GM18517 (cell line): ENCODE measurements around the gene RAPGEF1.
"Not testable (repeated sequence)": the region's sequence is repeated elsewhere in the genome, so short reads cannot be mapped to it uniquely, and the experiment has no call there.

Source experiments
- ATAC-seq: cut with Tn5 transposase; IDR thresholded peaks from one replicate; pipeline ENCODE4 v1.9.1; 2021; ENCODE audit warnings: mild to moderate bottlenecking, moderate library complexity; ENCODE audit not compliant: unreplicated experiment

Gene RAPGEF1

DNA sequence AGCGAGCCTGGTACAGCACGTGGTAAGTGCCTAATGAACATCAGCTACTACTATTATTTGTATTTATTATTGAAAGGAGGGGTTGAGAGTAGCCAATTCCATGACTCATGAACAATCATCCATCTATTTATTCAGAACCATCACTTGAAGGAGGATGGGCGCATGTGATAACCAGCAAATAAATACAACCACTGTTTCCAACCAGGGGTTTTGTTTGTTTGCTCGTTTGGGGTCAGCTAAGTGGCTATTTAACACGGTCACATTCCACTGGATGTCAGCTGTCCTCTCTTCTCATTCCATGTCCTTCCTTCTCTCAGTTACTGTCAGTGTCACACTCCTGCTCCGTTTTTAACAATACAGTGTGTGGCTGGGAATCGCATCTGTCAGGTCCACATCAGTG lies 8.6 kb downstream of the RAPGEF1 start:
- ATAC-seq: no peak

GRCh38 chr9:131728961-131729360 lies 10.9 kb downstream of the RAPGEF1 start:
- ATAC-seq: no peak

DNA sequence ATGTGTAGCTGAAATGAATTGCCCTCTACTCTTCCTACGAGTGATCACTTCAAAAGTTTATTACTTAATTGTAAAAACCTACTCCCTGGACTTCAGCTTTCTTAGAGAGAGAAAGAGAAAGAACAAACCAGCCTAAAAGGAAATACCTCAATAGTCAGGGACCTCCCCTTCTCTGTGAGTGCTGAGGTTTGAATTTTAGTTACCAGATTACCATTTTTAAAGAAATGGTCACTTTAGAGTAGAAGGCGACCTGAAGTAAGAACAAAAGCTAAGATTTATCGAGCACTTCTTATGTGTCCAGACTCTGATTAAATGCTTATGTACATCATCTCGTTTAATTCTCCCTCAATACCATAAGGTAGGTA lies 11.3 kb downstream of the RAPGEF1 start:
- no peak for ATAC-seq

GRCh38 chr9:131727795-131728545 lies 11.9 kb downstream of the RAPGEF1 start:
- ATAC-seq: no peak

DNA sequence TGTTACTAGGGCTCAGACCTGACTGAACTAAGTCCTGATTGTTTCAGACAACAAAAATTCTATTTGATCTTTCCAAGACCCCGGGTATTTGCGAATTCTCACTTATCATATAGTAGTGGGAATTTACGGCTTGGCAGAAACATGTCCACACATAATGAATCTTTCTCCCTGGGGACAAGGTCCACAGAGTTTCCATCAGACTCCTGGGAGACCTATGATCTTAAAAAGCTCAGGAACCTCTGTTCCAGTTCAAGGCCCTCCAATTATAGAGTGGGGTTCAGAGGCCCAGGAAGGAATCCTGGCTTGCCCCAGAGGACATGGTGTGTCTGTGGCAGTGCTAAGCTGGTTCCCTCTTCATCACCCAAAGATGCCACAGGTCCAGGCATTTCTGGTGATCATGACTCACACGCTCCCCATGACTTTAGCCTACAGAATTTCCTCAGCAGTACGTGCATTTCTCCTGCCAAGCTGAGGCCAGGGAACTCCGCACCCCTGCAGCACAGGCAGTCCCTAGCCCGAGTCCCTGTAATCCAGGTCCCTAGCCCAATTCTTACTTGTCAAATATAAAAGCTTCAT lies 12.6 kb downstream of the RAPGEF1 start:
- ATAC-seq: no peak

- no peak for ATAC-seq
These were observed 15.2 kb downstream of the RAPGEF1 start for GRCh38 chr9:131724683-131725082.

- no peak for ATAC-seq
These were observed 16.2 kb downstream of the RAPGEF1 start for GRCh38 chr9:131723632-131724031.

- ATAC-seq: no peak
These were observed 17.6 kb downstream of the RAPGEF1 start for GRCh38 chr9:131722255-131722654.

GRCh38 chr9:131721076-131721475 lies 18.8 kb downstream of the RAPGEF1 start:
- ATAC-seq: no peak

GRCh38 chr9:131720330-131720729 lies 19.5 kb downstream of the RAPGEF1 start:
- ATAC-seq: no peak

DNA sequence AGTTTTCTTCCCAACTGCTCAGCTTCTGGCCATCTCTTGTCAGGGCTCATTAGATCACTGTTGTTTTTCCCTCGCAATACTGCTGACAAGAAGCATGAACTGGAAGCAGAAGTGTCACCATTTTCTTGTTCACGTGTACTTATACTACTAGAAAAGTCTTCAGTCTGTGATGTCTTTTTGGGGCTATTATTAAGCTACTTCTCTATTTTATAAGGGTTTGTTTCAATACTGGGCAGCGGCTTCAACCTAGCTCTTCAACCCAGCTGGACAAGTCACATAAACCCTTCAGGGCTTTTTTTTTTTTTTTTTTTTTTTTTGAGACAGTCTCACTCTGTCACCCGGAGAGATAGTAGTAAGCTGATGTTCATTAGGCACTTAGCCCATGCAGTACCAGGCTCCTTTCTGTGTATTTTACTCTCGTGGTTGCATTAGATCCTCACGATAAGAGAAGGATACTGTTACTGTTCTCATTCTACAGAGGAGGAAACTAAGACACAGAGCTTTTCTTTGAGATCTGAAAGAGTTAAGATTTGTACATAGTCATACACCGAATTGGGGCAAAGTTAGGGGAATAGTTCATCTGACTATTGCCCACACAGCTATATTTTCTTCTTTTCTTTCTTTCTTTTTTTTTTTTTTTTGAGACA lies 20.5 kb downstream of the RAPGEF1 start:
- no peak for ATAC-seq

DNA sequence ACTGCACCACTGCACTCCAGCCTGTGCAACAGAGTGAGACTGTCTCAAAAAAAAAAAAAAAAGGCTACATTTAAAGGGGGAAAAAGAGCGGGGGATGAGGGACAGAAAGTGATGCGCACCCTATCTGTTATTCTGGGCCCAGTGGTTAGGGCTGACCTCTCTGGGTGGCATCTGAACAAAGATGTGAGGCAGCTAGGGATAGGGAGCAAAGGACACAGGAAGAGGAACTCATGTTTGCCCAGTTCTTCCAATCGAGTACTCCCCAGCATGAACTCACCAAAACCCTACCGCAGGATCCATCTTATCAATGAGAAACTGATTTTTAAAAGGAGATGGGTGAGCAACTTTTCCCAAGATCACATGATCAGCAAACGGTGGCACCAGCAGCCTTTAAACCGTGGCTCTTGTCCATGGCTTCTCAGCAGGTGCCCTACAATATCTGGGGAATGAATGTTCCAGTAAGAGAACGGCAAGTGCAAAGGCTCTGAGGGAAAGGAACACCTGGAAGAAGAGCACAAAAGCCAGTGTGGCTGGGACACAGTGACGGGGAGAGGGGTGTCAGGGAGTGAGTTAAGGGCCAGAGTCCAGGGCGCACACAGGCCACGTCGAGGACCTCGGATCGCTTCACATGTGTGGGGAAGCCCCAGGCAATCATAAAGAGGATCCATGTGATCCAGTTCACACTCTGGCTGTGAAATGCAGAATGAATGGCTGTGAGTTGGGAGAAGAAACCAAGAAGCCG lies 22.0 kb downstream of the RAPGEF1 start:
- no peak for ATAC-seq

DNA sequence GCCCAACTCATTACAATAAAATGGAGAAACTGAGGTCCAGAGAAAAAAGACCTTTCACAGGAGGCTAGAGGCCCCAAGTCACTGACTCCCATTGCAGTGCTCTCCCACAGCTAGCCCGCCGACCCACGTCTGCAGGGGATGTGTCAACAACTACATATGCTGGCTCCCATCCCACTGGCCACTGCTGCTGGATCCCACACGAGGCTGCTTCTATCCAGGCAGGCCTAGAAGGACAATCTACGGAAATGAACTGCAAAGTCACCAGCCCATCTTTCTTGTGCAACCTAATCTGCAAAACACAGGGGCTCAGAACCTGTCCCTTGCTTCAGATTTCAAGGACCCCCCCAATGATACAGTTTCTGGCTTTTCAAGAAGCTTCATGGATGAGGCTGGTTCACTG lies 24.0 kb downstream of the RAPGEF1 start:
- no peak for ATAC-seq

GRCh38 chr9:131714821-131715220 lies 25.1 kb downstream of the RAPGEF1 start:
- ATAC-seq: no peak

DNA sequence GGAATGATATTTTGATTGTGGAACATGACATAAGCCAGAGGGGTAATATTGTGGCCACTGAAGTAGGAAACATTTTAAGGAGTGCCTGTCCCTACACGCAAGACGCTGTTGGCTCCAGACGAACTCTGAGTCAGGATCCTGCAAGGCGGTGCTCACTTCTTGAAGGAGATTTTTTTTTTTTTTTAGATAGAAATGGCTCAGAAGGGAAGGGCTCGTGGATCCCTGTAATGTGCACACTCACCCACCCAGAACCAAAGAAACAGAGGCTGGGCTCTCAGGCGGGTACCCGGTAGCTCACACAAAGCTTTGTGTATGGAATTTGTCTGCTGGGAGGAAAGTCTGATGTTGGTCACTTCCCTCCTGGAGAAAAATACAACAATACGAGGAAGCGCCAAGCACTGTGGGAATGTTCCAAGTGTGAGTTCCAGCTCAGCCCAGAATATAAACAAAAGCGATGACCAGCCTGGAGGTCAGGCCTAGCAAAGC lies 25.7 kb downstream of the RAPGEF1 start:
- no peak for ATAC-seq

DNA sequence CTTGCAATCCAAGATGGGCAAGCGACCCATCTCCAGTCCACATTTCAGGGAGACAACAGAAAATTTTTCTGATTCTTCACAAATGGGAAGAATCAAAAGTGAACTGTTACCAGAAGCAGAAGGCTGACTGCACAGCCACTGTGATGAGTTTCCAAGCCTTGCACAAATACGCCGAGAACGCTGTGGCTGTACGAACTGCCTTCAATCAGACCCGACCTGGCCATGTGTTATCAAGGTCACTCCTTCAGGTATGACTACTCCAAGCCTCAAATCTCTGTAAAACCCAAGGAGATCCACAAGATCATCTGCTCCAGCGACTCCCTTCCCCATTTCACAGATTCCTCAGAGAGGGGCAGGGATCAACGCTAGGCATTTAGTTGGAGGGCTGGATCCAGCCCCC lies 26.9 kb downstream of the RAPGEF1 start:
- no peak for ATAC-seq

DNA sequence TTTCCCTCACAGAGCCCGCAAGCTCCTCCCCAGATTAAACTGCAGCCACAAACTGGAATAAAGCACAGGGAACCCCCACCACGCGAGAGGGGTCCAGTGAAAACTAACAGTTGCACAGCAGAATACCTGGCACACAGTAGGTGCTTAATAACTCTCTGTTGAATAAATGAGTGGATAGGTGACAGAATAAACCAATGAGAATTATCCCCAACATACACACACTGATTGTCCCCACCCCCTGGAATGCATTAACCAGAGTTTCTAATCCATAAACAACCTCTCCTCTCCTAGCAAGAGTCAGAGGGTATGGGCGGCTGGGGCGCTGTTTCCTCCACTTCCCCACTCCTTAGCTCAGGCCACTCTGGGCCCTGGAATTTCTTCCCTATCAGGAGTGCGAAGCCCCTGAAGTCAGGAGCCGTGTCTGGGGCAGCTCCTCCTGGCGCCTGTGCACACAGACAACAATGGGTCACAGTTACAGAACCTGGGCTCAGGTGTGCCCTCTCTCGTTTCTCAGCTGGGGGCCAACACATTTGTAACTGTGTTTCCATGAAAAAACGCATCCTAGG lies 27.6 kb downstream of the RAPGEF1 start:
- ATAC-seq: no peak

DNA sequence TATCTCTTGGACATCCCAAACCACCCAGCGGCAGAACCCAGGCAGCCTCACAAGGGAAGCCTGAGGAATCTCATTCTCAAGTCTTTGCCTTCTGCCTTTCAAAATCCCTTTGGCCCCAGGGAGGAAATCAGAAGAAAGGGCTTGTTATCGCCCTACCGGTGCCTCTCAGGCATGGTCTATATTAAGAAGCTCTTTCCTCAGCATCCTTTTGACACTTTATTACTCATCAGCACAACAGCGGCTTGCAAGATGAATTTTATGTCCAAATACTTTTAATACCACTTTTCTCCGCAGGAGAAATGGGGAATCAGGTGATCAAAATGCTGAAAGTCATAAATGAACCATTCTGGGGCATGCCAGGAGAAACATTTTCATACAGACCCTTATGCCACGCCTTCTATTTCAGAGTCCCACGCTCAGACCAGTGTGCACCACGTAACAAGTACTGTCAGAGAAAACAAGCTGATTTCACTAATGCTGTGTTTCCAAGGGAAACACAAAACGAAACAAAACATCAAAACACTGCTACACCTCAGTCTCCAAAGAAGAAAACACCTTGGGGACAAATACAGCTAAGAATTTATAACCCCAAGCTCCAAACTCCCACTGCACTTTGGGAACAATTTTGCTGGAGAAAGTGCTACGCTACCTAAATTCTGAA lies 30.0 kb downstream of the RAPGEF1 start:
- peak; percentile 69 for ATAC-seq

DNA sequence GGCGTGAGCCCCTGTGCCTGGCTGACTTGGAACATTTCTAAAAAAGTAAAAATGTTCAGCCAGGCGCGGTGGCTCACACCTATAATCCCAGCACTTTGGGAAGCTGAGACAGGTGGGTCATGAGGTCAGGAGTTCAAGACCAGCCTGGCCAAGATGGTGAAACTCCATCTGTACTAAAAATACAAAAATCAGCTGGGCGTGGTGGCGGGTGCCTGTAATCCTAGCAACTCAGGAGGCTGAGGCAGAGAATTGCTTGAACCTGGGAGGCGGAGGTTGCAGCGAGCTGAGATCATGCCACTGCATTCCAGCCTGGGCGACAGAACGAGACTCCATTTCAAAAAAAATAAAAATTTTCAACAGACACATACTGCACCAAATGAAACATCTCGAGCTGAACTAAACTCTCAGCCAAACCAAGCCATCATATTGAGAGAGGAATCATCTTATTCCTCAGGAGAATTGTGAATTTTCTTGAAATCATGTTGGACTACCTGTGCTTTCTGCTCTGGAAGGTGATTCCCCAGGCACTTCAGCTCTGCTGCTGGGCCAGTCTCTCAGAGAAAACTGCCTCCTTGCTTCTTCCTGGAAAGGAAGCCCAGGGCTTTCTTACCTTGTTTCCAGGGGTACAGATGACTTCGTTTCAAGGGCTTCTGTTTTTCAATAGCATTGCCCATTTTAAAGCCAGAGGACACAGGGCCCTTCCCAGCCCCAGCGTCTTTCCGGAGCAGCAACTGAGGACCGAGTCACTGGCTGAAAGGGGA lies 30.7 kb downstream of the RAPGEF1 start:
- not testable (repeated sequence) for ATAC-seq
